ENCODE results near the gene ELP2. TPM values are rescaled to one million over a fixed set of nuclear protein-coding genes. Genes with fewer than 3 reads are reported as not detected.

Gene ELP2
- total and polyA plus RNA-seq, 12 donors: 27.4 to 150 (median 67.1) TPM

DNA sequence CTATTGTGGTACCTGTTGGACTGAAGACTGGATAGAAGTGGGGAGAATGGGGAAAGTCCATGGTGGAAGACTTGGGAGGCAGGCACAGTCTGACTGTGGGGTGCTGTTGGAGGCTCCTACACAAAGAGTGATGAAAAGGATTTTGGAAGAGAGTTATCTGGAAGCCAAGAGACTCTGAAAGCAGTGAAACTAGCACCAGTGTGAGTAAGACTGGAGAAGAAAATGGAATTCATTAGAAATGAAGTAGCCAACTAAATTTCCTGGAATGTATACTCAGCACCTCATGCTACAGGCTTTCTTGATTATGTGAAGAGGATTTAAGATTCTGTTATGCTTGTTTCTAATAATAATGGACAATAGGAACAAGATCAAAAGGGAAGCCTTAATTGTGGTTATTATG, 27.7 kb downstream of the ELP2 start:
- TF ChIP-seq, protein P1, sequence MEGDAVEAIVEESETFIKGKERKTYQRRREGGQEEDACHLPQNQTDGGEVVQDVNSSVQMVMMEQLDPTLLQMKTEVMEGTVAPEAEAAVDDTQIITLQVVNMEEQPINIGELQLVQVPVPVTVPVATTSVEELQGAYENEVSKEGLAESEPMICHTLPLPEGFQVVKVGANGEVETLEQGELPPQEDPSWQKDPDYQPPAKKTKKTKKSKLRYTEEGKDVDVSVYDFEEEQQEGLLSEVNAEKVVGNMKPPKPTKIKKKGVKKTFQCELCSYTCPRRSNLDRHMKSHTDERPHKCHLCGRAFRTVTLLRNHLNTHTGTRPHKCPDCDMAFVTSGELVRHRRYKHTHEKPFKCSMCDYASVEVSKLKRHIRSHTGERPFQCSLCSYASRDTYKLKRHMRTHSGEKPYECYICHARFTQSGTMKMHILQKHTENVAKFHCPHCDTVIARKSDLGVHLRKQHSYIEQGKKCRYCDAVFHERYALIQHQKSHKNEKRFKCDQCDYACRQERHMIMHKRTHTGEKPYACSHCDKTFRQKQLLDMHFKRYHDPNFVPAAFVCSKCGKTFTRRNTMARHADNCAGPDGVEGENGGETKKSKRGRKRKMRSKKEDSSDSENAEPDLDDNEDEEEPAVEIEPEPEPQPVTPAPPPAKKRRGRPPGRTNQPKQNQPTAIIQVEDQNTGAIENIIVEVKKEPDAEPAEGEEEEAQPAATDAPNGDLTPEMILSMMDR (IDR thresholded peaks at IDR 0.05): no peak
- TF ChIP-seq POLR2A (IDR thresholded peaks at IDR 0.05): no peak
- Histone ChIP-seq H3K27ac (no peak overlapping the region), H3K36me3 (replicated peaks in 1 of 2) (peaks cover 0 to 75% of the 10 kb centered on the region in 2 donors), H3K9me3 (replicated peaks in 1 of 3) (no peaks in the 10 kb centered on the region), H3K27me3 (no peaks in the 10 kb centered on the region), H3K4me1 (replicated peaks in 1 of 2) (peaks cover 0 to 3% of the 10 kb centered on the region in 2 donors), H3K4me3 (no peak overlapping the region)
- no peak for DNase-seq
- intact Hi-C loops (cut with DNase I): no loop called here

DNA sequence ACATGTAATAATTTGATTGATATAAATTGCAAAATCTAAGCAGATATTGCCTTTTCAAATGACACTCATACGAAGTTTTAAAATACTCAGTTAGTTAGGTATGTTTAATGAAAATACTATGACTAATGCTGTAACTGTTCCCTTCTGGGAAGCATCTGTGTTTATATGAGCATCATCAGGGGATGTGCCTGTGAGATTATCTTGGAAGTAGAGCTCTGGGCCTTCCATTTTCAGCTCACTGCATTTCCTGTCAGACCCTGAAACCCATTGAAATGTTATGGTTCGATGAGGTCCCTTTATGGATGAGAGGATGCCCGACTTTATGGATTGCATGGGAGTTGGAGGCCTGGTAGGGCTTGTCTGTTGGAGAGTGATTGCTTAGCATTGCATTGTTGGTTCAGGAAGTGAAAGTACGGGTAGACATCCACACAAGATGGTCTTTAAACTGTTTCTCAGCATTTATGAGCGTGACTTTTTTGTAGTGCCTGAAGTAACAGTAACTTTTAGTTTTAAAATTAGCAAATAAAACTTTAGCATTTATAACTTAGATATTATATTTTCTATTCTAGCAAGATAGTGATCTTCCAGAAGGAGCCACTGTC, 28.7 kb downstream of the ELP2 start:
- DNase-seq: no peak
- intact Hi-C loops (cut with DNase I): no loop called here
- TF ChIP-seq, protein P1 (IDR thresholded peaks at IDR 0.05): no peak
- no peak for TF ChIP-seq POLR2A (IDR thresholded peaks at IDR 0.05)
- H3K4me3 ChIP-seq: no peak overlapping the region
- H3K27ac ChIP-seq: no peak overlapping the region
- H3K36me3 ChIP-seq (replicated peaks in 1 of 2): peaks cover 0 to 69% of the 10 kb centered on the region in 2 donors
- no peaks in the 10 kb centered on the region for H3K27me3 ChIP-seq
- H3K4me1 ChIP-seq (replicated peaks in 1 of 2): peaks cover 0 to 3% of the 10 kb centered on the region in 2 donors
- no peaks in the 10 kb centered on the region for H3K9me3 ChIP-seq (replicated peaks in 1 of 3)
- WGBS, 4 donors: 77 to 85% (median 83%) methylated on average over 5 of the region's 5 CpGs

DNA sequence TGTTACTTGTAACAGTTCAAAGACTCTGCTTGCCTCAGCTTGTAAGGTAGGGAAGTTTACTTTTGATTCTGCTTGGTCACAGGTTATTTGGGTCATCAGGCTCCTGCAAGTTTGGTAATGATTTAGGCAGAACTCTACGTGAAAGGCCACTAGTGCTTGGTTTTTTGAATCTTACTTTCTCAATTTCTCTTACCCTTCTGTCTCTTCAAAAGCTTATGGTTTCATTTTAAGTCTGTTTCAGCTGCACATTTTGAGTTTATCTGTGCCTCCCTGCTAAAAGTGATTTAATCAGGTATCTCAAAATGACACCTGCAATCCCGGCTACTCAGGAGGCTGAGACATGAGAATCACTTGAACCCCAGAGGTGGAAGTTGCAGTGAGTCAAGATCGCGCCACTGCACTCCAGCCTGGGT, 31.3 kb downstream of the ELP2 start:
- 83 to 90% (median 88%) methylated on average over 4 of the region's 4 CpGs for WGBS, 4 donors
- intact Hi-C loops (cut with DNase I): no loop called here
- no peak overlapping the region for H3K4me3 ChIP-seq

DNA sequence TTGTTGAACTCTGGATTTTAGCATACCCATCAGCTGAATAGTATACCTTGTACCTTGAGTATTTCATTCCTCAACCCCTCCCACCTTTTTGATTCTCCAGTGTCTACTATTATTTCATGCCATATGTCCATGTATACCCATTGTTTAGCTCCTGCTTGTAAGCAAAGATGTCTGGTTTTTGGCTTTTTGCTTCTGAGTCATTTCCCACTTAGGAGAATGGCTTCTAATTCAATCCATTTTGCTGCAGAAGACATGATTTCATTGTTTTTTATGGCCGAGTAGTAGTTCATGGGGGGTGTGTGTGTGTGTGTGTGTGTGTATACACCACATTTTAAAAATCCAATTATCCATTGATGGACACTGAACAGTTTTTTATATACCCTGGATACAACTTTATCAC, 33.3 kb downstream of the ELP2 start:
- WGBS, 4 donors: 69 to 86% (median 76%) methylated on average over 1 of the region's 1 CpG
- Histone ChIP-seq H3K4me1 (replicated peaks in 1 of 2) (no peaks in the 10 kb centered on the region), H3K27me3 (no peaks in the 10 kb centered on the region), H3K27ac (no peak overlapping the region), H3K36me3 (replicated peaks in 1 of 2) (peaks cover 0 to 62% of the 10 kb centered on the region in 2 donors), H3K4me3 (no peak overlapping the region), H3K9me3 (replicated peaks in 1 of 3) (no peaks in the 10 kb centered on the region)
- intact Hi-C loops (cut with DNase I): no loop called here
- TF ChIP-seq, protein P1 (IDR thresholded peaks at IDR 0.05): no peak
- TF ChIP-seq POLR2A (IDR thresholded peaks at IDR 0.05): no peak
- DNase-seq: no peak

More for the DNA sequence above, 31.3 kb downstream of the ELP2 start:
- H3K27me3 ChIP-seq: no peaks in the 10 kb centered on the region
- H3K4me1 ChIP-seq (replicated peaks in 1 of 2): no peaks in the 10 kb centered on the region
- H3K27ac ChIP-seq: no peak overlapping the region
- TF ChIP-seq POLR2A (IDR thresholded peaks at IDR 0.05): no peak
- TF ChIP-seq, protein P1 (IDR thresholded peaks at IDR 0.05): no peak
- H3K36me3 ChIP-seq (replicated peaks in 1 of 2): peaks cover 0 to 58% of the 10 kb centered on the region in 2 donors
- H3K9me3 ChIP-seq (replicated peaks in 1 of 3): no peaks in the 10 kb centered on the region
- no peak for DNase-seq

Data from adrenal gland (tissue), 12 donors.